Mucosa of rectum (tissue), 2 donors: ENCODE data around the gene ACTL9.

Source experiments
- H3K27ac ChIP-seq, 2 donors: one replicate each; pipeline ENCODE4 v1.7.0; 2013; ENCODE audit warnings: inconsistent platforms in 2 of 2, low read depth in 2 of 2, low read length in 2 of 2
- H3K27me3 ChIP-seq, 2 donors: one replicate each; pipeline ENCODE4 v1.7.0; 2013; ENCODE audit warnings: low read length in 2 of 2; ENCODE audit not compliant: control insufficient read depth in 2 of 2, insufficient read depth in 2 of 2
- H3K36me3 ChIP-seq, 2 donors: one replicate each; pipeline ENCODE4 v1.7.0; 2013; ENCODE audit warnings: low read length in 2 of 2; ENCODE audit not compliant: control insufficient read depth in 2 of 2, insufficient read depth in 2 of 2
- H3K4me1 ChIP-seq, 2 donors: one replicate each; pipeline ENCODE4 v1.7.0; 2013; ENCODE audit warnings: low read length in 2 of 2, mild to moderate bottlenecking in 1 of 2; ENCODE audit not compliant: control insufficient read depth in 2 of 2, insufficient read depth in 2 of 2
- H3K4me3 ChIP-seq, 2 donors: one replicate each; pipeline ENCODE4 v1.7.0; 2013; ENCODE audit warnings: low read length in 2 of 2
- H3K9ac ChIP-seq, 2 donors: one replicate each; pipeline ENCODE4 v1.7.0; 2013; ENCODE audit warnings: low read length in 2 of 2, low read depth in 1 of 2, mild to moderate bottlenecking in 1 of 2
- H3K9me3 ChIP-seq, 2 donors: one replicate each; pipeline ENCODE4 v1.7.0; 2013; ENCODE audit warnings: low read length in 2 of 2; ENCODE audit not compliant: control insufficient read depth in 2 of 2
- donor health status: healthy.
- donor health status: Normal muscosa, but diverticular disease.

Gene ACTL9

DNA sequence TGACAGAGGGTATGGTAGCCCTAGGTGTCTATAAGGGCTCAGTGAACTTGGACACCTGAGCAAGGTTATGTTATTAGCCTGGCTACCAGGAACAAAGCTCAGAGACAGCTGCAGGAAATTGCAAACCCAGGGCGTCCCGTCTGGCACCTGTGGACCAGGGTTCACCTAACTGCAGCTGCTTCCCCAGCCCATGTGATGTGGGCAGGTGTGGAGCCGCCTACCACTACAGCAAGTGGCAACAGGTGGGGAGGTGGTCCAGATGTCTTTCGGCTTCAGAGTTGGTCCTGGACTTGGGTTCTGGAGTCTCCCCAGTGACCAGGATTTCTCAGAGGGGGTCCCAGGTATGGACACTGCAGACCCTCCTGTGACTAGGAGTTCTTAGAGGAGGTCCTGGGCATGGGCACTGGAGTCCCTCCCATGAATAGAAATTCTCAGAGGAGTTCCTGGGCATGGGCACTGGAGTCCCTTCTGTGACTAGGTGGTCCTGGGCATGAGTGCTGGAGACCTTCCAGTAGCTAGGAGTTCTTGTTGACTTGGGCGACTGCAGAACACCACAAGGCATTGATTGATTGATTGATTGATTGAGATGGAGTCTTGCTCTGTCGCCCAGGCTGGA lies 25.2 kb downstream of the ACTL9 start:
- H3K9me3 ChIP-seq, result no peaks in the 10 kb centered on the region
- H3K27me3 ChIP-seq, result no peaks in the 10 kb centered on the region

GRCh38 chr19:8666814-8667405 lies 31.7 kb downstream of the ACTL9 start:
- Histone ChIP-seq H3K4me1 (no peaks in the 10 kb centered on the region), H3K27me3 (no peaks in the 10 kb centered on the region), H3K9ac (no peak overlapping the region), H3K4me3 (no peak overlapping the region), H3K9me3 (no peaks in the 10 kb centered on the region), H3K27ac (no peak overlapping the region), H3K36me3 (no peaks in the 10 kb centered on the region)

More for the DNA sequence above, 25.2 kb downstream of the ACTL9 start:
- no peaks in the 10 kb centered on the region for H3K36me3 ChIP-seq
- H3K27ac ChIP-seq, result no peak overlapping the region
- H3K4me1 ChIP-seq, result no peaks in the 10 kb centered on the region
- no peak overlapping the region for H3K9ac ChIP-seq
- no peak overlapping the region for H3K4me3 ChIP-seq

DNA sequence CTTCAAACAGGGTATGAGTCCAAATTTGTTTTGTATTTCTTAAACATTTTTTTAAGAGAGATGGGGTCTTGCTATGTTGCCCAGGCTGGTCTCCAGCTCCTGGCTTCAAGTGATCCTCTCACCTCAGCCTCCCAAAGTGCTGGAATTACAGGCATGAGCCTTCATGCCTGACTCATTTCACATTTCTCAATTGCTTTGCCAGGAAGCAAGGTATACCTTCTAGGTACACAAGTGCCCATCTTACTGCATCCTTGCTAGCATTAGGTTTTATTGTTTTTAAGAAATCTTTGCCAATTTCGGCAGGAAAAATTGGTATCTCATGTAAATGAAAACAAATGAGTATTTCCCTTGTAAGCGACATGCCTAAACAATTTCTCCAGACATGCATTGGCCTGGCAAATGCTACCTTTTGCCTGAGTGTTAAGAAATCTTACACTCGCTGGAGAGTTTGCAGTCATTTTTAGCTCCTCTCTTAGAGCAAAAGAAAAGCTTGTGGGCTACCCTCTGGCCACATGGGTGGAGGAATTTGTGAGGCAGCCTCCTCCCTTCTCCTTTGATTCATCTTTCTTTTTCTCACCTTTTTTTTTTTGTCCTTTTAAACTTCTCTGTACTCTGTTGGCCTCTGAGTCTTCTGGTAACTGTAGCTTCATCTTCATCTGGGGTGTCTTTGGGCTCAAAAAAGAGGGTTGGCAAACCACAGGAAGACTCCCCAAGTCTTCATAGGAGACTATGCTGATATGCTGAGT lies 33.0 kb downstream of the ACTL9 start:
- no peak overlapping the region for H3K4me3 ChIP-seq
- no peaks in the 10 kb centered on the region for H3K9me3 ChIP-seq
- no peaks in the 10 kb centered on the region for H3K4me1 ChIP-seq
- no peak overlapping the region for H3K9ac ChIP-seq
- no peaks in the 10 kb centered on the region for H3K36me3 ChIP-seq
- no peaks in the 10 kb centered on the region for H3K27me3 ChIP-seq
- H3K27ac ChIP-seq, result no peak overlapping the region

- Histone ChIP-seq H3K4me3 (no peak overlapping the region), H3K4me1 (no peaks in the 10 kb centered on the region), H3K27me3 (no peaks in the 10 kb centered on the region), H3K36me3 (no peaks in the 10 kb centered on the region), H3K9ac (no peak overlapping the region), H3K9me3 (no peaks in the 10 kb centered on the region), H3K27ac (no peak overlapping the region)
These were observed 33.9 kb downstream of the ACTL9 start for GRCh38 chr19:8664671-8665057.

- no peaks in the 10 kb centered on the region for H3K4me1 ChIP-seq
- no peaks in the 10 kb centered on the region for H3K9me3 ChIP-seq
- H3K27ac ChIP-seq, result no peak overlapping the region
- no peak overlapping the region for H3K9ac ChIP-seq
- H3K4me3 ChIP-seq, result no peak overlapping the region
- no peaks in the 10 kb centered on the region for H3K36me3 ChIP-seq
- no peaks in the 10 kb centered on the region for H3K27me3 ChIP-seq
These were observed 34.5 kb downstream of the ACTL9 start for GRCh38 chr19:8663920-8664670.

DNA sequence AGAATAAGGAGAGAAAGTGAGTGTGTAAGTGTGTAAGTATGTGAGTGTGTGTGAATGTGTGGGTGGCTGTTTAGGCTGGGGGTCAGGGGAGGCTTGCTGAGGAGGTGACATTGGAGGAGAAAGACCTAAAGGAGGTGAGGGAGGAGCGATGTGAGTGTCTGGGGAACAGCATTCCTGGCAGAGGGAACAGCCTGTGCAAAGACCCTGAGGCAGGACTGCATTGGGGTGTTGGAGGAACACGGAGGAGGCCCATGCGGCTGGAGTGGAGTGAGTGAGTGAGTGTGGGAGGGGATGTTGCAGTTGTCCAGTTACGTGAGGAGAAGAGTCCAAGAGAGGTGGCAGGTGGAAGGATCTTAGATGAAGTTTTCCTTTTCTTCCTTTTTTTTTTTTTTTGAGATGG lies 36.3 kb downstream of the ACTL9 start:
- Histone ChIP-seq H3K36me3 (no peaks in the 10 kb centered on the region), H3K27me3 (peaks cover 0 to 2% of the 10 kb centered on the region in 2 donors), H3K27ac (no peak overlapping the region), H3K4me3 (no peak overlapping the region), H3K9ac (no peak overlapping the region), H3K4me1 (no peaks in the 10 kb centered on the region), H3K9me3 (no peaks in the 10 kb centered on the region)

- Histone ChIP-seq H3K9ac (no peak overlapping the region), H3K36me3 (no peaks in the 10 kb centered on the region), H3K9me3 (no peaks in the 10 kb centered on the region), H3K27me3 (peaks cover 0 to 2% of the 10 kb centered on the region in 2 donors), H3K4me3 (no peak overlapping the region), H3K27ac (no peak overlapping the region), H3K4me1 (no peaks in the 10 kb centered on the region)
These were observed 38.7 kb downstream of the ACTL9 start for GRCh38 chr19:8659905-8660304.

DNA sequence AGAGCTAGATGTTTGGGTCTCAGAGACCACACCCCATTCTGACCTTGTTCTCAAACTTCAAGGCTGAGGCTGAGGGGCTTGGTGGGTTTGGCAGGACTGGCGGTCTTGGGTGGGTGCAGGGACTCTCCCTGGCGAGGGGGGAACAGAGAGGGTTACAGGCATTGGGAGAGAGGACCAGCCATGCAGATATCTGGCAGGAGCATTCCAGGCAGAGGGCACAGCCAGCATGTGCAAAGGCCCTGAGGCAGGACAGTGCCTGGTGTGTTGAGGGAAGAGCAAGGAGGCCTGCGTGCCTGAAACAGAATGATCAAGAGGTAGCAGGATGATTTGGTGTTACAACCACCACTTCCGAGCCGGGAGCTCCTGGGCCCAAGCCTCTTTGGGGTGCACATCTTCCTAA lies 40.7 kb downstream of the ACTL9 start:
- Histone ChIP-seq H3K27ac (no peak overlapping the region), H3K36me3 (no peaks in the 10 kb centered on the region), H3K27me3 (peaks cover 0 to 2% of the 10 kb centered on the region in 2 donors), H3K4me3 (no peak overlapping the region), H3K9me3 (no peaks in the 10 kb centered on the region), H3K9ac (no peak overlapping the region), H3K4me1 (peaks cover 0 to 2% of the 10 kb centered on the region in 2 donors)

- H3K4me3 ChIP-seq, result no peak overlapping the region
- peaks cover 0 to 2% of the 10 kb centered on the region in 2 donors for H3K4me1 ChIP-seq
- H3K9ac ChIP-seq, result no peak overlapping the region
- peaks cover 0 to 2% of the 10 kb centered on the region in 2 donors for H3K27me3 ChIP-seq
- no peak overlapping the region for H3K27ac ChIP-seq
- no peaks in the 10 kb centered on the region for H3K36me3 ChIP-seq
- H3K9me3 ChIP-seq, result no peaks in the 10 kb centered on the region
These were observed 43.3 kb downstream of the ACTL9 start for GRCh38 chr19:8655340-8655709.
